GM12878 (cell line): Measurements from ENCODE around the gene OTUD5.

ENCODE experiments used
- ASH2L ChIP-seq: fragments of 300-600, 200-600 bp; sonication (generic); IDR thresholded peaks from 2 replicates; pipeline ENCODE4 v1.6.1; 2017; ENCODE audit warnings: low read depth, mild to moderate bottlenecking, borderline replicate concordance
- POLR2A ChIP-seq: IDR thresholded peaks from 2 replicates; pipeline ENCODE4 v1.6.1; 2011; ENCODE audit warnings: low read depth, mild to moderate bottlenecking, low read length
- TCF7 ChIP-seq: IDR thresholded peaks from 2 replicates; pipeline ENCODE4 v1.6.1; 2014; ENCODE audit warnings: antibody characterized with exemption, borderline replicate concordance

- TF ChIP-seq POLR2A (no peak; the same call in 1 of the 2 replicates), ASH2L (no peak), TCF7 (no peak)
These were observed 66.4 kb downstream of the OTUD5 start for GRCh38 chrX:48890934-48891401.
